ENCODE measurements around the gene LYL1.

The LYL1 gene

GRCh38 chr19:13135068-13136062 lies 32.7 kb upstream of the LYL1 start:
- Histone ChIP-seq H3K27ac (ENCODE audit: low read length) (no peak overlapping the region), H3K27me3 (ENCODE audit: low read depth, low read length) (no peaks in the 10 kb centered on the region), H4K20me1 (ENCODE audit: insufficient read depth, low read length) (peaks cover 33% of the 10 kb centered on the region), H3K4me1 (ENCODE audit: low read length) (no peaks in the 10 kb centered on the region), H3K36me3 (replicated peaks; ENCODE audit: low read depth, low read length) (peaks cover 36% of the 10 kb centered on the region), H3K9me3 (ENCODE audit: insufficient read depth, low read length) (no peaks in the 10 kb centered on the region), H3K9ac (ENCODE audit: low read length) (no peak overlapping the region), H2AFZ (ENCODE audit: low read depth, low read length) (no peak overlapping the region), H3K4me3 (ENCODE audit: low read length) (no peak overlapping the region), H3K79me2 (ENCODE audit: low read length) (peaks cover 46% of the 10 kb centered on the region), H3K4me2 (ENCODE audit: low read length) (no peak overlapping the region)
- no peak for TF ChIP-seq EZH2phosphoT487 (IDR thresholded peaks at IDR 0.05; ENCODE audit: low read depth)
- TF ChIP-seq, protein P1, sequence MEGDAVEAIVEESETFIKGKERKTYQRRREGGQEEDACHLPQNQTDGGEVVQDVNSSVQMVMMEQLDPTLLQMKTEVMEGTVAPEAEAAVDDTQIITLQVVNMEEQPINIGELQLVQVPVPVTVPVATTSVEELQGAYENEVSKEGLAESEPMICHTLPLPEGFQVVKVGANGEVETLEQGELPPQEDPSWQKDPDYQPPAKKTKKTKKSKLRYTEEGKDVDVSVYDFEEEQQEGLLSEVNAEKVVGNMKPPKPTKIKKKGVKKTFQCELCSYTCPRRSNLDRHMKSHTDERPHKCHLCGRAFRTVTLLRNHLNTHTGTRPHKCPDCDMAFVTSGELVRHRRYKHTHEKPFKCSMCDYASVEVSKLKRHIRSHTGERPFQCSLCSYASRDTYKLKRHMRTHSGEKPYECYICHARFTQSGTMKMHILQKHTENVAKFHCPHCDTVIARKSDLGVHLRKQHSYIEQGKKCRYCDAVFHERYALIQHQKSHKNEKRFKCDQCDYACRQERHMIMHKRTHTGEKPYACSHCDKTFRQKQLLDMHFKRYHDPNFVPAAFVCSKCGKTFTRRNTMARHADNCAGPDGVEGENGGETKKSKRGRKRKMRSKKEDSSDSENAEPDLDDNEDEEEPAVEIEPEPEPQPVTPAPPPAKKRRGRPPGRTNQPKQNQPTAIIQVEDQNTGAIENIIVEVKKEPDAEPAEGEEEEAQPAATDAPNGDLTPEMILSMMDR (IDR thresholded peaks at IDR 0.05; ENCODE audit: low read depth, low read length) = no peak

DNA sequence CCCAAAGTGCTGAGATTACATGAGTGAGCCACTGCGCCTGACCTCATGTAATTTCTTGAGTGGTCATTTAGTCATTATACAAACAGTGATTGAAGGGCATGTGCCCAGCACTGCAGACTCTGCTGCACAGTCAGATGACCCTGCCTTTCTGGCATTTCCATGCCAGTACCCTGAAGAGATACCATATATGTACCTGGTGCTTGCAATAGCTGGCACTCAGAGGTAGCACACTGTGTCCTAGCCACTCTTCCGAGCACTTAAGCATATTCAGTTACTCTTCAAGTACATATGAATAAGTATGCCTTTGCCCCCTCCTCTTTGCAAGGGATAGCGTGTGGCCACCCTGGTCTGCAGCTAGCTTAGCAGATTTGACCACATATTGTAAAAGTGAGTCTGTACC lies 32.0 kb upstream of the LYL1 start:
- Histone ChIP-seq H4K20me1 (ENCODE audit: insufficient read depth, low read length) (peaks cover 41% of the 10 kb centered on the region), H2AFZ (ENCODE audit: low read depth, low read length) (no peak overlapping the region), H3K4me3 (ENCODE audit: low read length) (no peak overlapping the region), H3K27me3 (ENCODE audit: low read depth, low read length) (no peaks in the 10 kb centered on the region), H3K36me3 (replicated peaks; ENCODE audit: low read depth, low read length) (peaks cover 36% of the 10 kb centered on the region), H3K9ac (ENCODE audit: low read length) (no peak overlapping the region), H3K4me2 (ENCODE audit: low read length) (no peak overlapping the region), H3K4me1 (ENCODE audit: low read length) (no peaks in the 10 kb centered on the region), H3K9me3 (ENCODE audit: insufficient read depth, low read length) (no peaks in the 10 kb centered on the region), H3K79me2 (ENCODE audit: low read length) (peaks cover 53% of the 10 kb centered on the region), H3K27ac (ENCODE audit: low read length) (no peak overlapping the region)
- TF ChIP-seq, protein P1 (IDR thresholded peaks at IDR 0.05; ENCODE audit: low read depth, low read length) = no peak
- TF ChIP-seq EZH2phosphoT487 (IDR thresholded peaks at IDR 0.05; ENCODE audit: low read depth) = no peak

DNA sequence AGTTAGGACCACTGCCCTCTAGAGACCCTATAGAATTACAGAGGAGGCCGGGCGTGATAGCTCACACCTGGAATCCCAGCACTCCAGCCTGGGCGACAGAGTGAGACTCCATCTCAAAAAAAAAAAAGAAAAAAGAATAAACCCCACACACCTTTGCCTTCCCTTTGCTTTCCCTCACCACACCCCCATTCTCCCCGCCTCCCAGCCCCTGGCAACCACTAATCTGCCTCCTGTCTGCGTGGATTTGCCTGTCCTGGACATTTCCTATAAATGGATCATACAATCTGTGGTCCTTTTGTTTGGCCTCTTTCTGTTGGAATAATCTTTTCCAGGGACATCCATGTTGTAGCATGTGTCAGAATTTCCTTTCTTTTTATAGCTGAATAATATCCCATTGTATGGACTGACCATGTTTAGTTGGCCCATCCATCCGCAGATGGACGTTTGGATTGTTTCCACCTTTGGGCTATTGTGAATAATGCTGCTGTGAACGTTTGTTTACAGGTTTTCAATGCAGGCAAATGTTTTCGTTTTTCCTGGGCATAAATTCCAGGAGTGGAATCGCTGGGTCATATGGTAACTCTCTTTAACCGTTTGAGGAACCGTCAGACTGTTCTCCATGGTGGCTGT lies 30.7 kb upstream of the LYL1 start:
- Histone ChIP-seq H3K4me3 (ENCODE audit: low read length) (no peak overlapping the region), H3K4me1 (ENCODE audit: low read length) (no peaks in the 10 kb centered on the region), H4K20me1 (ENCODE audit: insufficient read depth, low read length) (peaks cover 53% of the 10 kb centered on the region), H3K9ac (ENCODE audit: low read length) (no peak overlapping the region), H3K36me3 (replicated peaks; ENCODE audit: low read depth, low read length) (peaks cover 30% of the 10 kb centered on the region), H3K27ac (ENCODE audit: low read length) (no peak overlapping the region), H3K79me2 (ENCODE audit: low read length) (peaks cover 66% of the 10 kb centered on the region), H3K4me2 (ENCODE audit: low read length) (no peak overlapping the region), H3K9me3 (ENCODE audit: insufficient read depth, low read length) (no peaks in the 10 kb centered on the region), H2AFZ (ENCODE audit: low read depth, low read length) (no peak overlapping the region), H3K27me3 (ENCODE audit: low read depth, low read length) (no peaks in the 10 kb centered on the region)
- no peak for TF ChIP-seq EZH2phosphoT487 (IDR thresholded peaks at IDR 0.05; ENCODE audit: low read depth)
- TF ChIP-seq, protein P1 (IDR thresholded peaks at IDR 0.05; ENCODE audit: low read depth, low read length) = no peak
